Measurements from ENCODE around the gene PAMR1. TPM values are rescaled to one million over a fixed set of nuclear protein-coding genes. Genes with fewer than 3 reads are reported as not detected.

The PAMR1 gene
- total RNA-seq (not detected), total RNA-seq (0 reads per million in 2 donors)

- Mint-ChIP-seq H3K27ac (peak within 1 kb of the TSS; percentile 16), H3K36me3 (ENCODE audit: low read depth) (no peaks in the 10 kb centered on the region), H3K4me3 (no peak within 1 kb of the TSS), H3K4me1 (peaks cover 3% of the 10 kb centered on the region), H3K27me3 (peaks cover 76% of the 10 kb centered on the region)
- no peak for DNase-seq
- H3K9me3 ChIP-seq (ENCODE audit: control insufficient read depth, low read length, poor library complexity, severe bottlenecking), result no peaks in the 10 kb centered on the region
- no peak for ATAC-seq
These were observed at the start of gene PAMR1 for GRCh38 chr11:35525501-35526175. Gene PAMR1, minus strand, starts transcription at chr11:35525616. Its CDS starts 31 bp downstream, at chr11:35525585.

DNA sequence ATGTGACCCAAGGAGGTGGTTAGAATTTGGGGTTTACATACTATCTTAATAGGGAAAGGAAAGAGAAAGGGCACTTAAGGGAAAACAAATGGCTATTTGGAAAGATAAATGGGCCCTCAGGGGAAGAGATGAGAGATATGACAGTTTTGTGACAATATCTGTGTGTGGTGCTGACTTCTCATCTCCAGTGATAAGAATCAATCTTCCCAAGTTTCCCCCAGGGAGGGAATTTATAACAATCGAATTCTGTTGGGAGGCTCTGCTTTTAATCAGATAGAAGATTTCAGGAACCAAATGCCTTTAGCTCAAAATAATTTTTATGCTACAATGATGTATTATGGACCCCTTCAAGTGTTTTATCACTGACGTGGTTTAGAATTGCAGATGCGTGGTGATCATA is 46.3 kb upstream of the PAMR1 start:
- Mint-ChIP-seq H3K36me3 (ENCODE audit: low read depth) (no peaks in the 10 kb centered on the region), H3K4me1 (no peaks in the 10 kb centered on the region), H3K27ac (no peak overlapping the region), H3K4me3 (no peak overlapping the region), H3K27me3 (peaks cover 35% of the 10 kb centered on the region)
- H3K9me3 ChIP-seq (ENCODE audit: control insufficient read depth, low read length, poor library complexity, severe bottlenecking), result no peaks in the 10 kb centered on the region
- no peak for DNase-seq
- no peak for ATAC-seq

DNA sequence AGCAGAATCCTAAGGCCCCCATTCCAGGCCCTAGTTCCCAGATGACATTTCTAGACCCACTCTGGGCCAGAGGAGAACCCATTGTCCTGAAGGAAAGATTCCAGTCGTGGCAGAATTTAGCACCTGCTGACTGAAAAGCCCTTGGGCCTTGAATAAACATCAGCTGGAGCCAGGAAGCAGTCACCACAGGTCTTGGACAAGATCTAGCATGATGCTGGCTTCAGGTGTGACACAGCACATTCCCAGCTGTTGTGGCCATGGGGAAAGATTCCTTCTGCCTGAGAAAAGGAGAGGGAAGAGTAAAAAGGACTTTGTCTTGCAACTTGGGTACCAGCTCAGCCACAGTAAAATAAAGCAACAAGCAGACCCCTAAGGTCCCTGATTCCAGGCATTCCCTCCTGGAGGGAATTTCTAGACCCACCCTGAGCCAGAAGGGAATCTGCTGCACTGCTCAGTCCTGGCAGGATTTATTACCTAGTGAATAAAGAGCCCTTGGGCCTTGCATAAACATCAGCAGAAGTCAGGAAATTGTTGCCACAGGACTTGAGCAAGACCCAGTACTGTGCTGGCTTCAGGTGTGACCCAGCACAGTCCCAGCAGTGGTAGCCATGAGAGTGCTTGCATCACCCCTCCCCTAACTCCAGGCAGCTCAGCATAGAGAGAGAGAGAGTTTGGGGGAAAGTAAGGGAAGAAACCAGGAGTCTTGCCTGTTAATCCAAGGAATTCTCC is 42.5 kb upstream of the PAMR1 start:
- DNase-seq (no peak), ATAC-seq (no peak)
- no peaks in the 10 kb centered on the region for H3K4me1 Mint-ChIP-seq
- no peak overlapping the region for H3K27ac Mint-ChIP-seq
- H3K27me3 Mint-ChIP-seq, result peaks cover 35% of the 10 kb centered on the region
- H3K36me3 Mint-ChIP-seq (ENCODE audit: low read depth), result no peaks in the 10 kb centered on the region
- H3K9me3 ChIP-seq (ENCODE audit: control insufficient read depth, low read length, poor library complexity, severe bottlenecking), result no peaks in the 10 kb centered on the region
- no peak overlapping the region for H3K4me3 Mint-ChIP-seq

DNA sequence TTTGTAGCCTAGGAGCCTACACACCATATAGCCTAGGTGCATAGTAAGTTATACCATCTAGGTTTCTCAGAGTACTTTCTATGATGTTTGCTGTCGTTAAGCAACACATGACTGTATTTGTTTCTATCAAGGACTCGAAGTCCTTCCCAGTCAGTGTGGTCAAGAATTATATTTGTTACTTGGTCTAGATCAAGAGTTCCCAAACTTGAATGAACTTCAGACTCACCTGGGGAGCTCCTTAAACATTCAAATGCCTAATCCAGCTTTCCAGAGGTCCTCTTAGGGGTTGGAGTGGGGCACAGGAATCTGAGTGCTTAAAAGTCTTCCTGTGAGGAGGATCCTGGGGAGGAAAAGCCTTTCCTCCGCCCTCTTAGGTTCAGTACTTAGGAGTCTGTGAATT is 41.5 kb upstream of the PAMR1 start:
- Mint-ChIP-seq H3K4me1 (no peaks in the 10 kb centered on the region), H3K36me3 (ENCODE audit: low read depth) (no peaks in the 10 kb centered on the region), H3K27ac (no peak overlapping the region), H3K27me3 (peaks cover 39% of the 10 kb centered on the region), H3K4me3 (no peak overlapping the region)
- ATAC-seq (no peak), DNase-seq (no peak)
- H3K9me3 ChIP-seq (ENCODE audit: control insufficient read depth, low read length, poor library complexity, severe bottlenecking), result no peaks in the 10 kb centered on the region

- Mint-ChIP-seq H3K4me3 (no peak overlapping the region), H3K27me3 (peaks cover 44% of the 10 kb centered on the region)
- no peak for DNase-seq
These were observed 40.8 kb upstream of the PAMR1 start for GRCh38 chr11:35566181-35566580.

DNA sequence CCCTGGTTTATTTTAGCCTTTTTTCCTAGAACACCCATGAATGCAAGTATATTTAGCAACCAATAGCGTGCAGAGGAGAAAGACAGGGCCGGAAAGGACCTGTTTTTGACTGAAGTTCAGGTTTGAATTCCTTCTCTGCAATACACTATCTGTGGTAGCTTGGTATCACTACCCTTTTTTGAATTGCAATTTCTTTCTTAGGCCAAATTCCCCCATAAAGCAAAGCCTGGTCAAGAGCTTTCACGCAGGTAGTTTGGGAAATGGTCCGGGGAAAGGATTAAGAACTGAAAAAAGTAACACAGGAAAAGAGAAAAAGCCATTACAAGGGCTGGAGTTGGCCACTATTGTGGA is 38.8 kb upstream of the PAMR1 start:
- Mint-ChIP-seq H3K4me3 (no peak overlapping the region), H3K27ac (no peak overlapping the region), H3K27me3 (peaks cover 59% of the 10 kb centered on the region), H3K4me1 (peaks cover 4% of the 10 kb centered on the region), H3K36me3 (ENCODE audit: low read depth) (peaks cover 3% of the 10 kb centered on the region)
- ATAC-seq, result no peak
- no peak for DNase-seq
- H3K9me3 ChIP-seq (ENCODE audit: control insufficient read depth, low read length, poor library complexity, severe bottlenecking), result no peaks in the 10 kb centered on the region

More at GRCh38 chr11:35566181-35566580, 40.8 kb upstream of the PAMR1 start:
- no peaks in the 10 kb centered on the region for H3K9me3 ChIP-seq (ENCODE audit: control insufficient read depth, low read length, poor library complexity, severe bottlenecking)
- ATAC-seq, result no peak
- Mint-ChIP-seq H3K4me1 (no peaks in the 10 kb centered on the region), H3K36me3 (ENCODE audit: low read depth) (no peaks in the 10 kb centered on the region), H3K27ac (no peak overlapping the region)

DNA sequence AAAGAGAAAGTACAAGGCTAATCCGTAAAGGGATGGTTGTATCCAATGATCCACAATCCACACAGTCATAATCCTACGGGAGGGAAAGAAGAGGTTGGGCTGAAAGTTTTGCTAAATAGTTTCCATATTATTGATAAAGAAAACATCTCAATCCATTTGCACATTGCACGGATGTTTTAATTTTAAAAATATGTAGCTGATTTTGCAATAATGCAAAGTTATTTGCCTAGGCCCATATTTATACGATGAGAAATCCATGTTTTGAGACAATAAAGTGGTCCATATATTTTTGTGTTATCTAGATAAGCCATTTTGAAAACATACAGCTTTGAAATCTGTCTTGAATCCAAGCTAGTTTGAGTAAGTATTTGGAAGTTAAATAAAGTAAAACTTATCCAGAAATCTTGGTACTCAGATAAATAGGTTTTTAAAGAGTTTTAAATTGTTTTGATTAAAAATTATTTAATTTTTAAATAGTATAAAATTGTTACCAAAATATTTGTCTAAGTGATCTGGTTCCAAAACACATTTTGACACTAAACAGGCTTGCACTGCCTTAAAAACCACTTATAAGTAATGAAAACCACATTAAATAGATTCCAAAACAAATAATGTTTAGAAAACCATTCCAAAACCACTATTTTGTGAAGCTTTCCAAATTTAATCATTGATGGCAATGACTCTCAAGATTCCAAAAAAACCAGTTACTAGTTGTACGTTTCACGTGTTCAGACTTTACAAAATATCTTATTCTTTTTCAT is 38.2 kb upstream of the PAMR1 start:
- no peak for ATAC-seq
- no peak overlapping the region for H3K4me3 Mint-ChIP-seq
- peaks cover 65% of the 10 kb centered on the region for H3K27me3 Mint-ChIP-seq
- peaks cover 3% of the 10 kb centered on the region for H3K36me3 Mint-ChIP-seq (ENCODE audit: low read depth)
- H3K27ac Mint-ChIP-seq, result no peak overlapping the region
- peaks cover 4% of the 10 kb centered on the region for H3K4me1 Mint-ChIP-seq
- no peaks in the 10 kb centered on the region for H3K9me3 ChIP-seq (ENCODE audit: control insufficient read depth, low read length, poor library complexity, severe bottlenecking)
- no peak for DNase-seq

DNA sequence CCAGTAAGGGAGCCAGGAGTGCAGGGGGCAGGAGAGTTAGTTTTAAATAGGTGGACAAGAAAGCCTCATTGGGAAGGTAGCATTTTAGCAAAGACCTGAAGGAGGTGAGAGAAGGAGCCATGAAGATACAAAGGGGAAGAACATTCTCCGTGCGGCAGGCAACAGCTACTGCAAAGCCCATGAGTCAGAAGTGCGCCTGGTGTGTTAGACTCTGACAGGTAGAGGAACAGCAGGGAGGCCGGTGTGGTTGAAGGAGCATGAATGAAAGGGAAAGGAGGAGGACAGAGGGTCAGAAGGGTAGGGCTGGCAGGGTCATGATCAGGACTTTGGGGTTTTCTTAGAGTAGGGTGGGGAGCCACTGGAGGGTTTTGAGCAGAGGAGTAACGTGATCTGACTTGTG is 34.5 kb upstream of the PAMR1 start:
- peaks cover 64% of the 10 kb centered on the region for H3K27me3 Mint-ChIP-seq
- no peak for DNase-seq

GRCh38 chr11:35558513-35558912 is 33.1 kb upstream of the PAMR1 start:
- H3K4me1 Mint-ChIP-seq, result peaks cover 4% of the 10 kb centered on the region
- no peak overlapping the region for H3K4me3 Mint-ChIP-seq
- peaks cover 68% of the 10 kb centered on the region for H3K27me3 Mint-ChIP-seq
- peaks cover 3% of the 10 kb centered on the region for H3K36me3 Mint-ChIP-seq (ENCODE audit: low read depth)
- no peak overlapping the region for H3K27ac Mint-ChIP-seq
- DNase-seq (no peak), ATAC-seq (no peak)
- H3K9me3 ChIP-seq (ENCODE audit: control insufficient read depth, low read length, poor library complexity, severe bottlenecking), result no peaks in the 10 kb centered on the region

More for the DNA sequence above, 34.5 kb upstream of the PAMR1 start:
- ATAC-seq, result no peak
- H3K4me1 Mint-ChIP-seq, result peaks cover 4% of the 10 kb centered on the region
- H3K36me3 Mint-ChIP-seq (ENCODE audit: low read depth), result peaks cover 3% of the 10 kb centered on the region
- no peaks in the 10 kb centered on the region for H3K9me3 ChIP-seq (ENCODE audit: control insufficient read depth, low read length, poor library complexity, severe bottlenecking)
- H3K4me3 Mint-ChIP-seq, result no peak overlapping the region
- H3K27ac Mint-ChIP-seq, result no peak overlapping the region

DNA sequence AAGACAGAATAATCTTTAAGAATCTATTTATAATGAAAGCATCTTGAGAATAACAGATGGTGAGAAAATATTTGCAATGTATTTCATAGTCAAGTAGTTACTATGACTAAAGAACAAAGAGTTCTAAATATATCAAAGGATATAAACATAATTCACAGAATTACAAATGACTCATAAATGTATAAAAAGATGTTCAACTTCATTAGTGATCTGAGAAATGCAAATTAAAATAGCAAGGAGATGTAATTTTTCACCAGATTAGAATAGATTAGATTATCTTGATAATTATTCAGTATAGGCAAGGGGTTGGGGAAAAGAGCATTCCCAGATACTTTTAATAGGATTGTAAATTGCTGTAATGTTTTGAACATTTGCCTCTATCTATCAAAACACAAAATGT is 30.1 kb upstream of the PAMR1 start:
- H3K9me3 ChIP-seq (ENCODE audit: control insufficient read depth, low read length, poor library complexity, severe bottlenecking), result no peaks in the 10 kb centered on the region
- peaks cover 59% of the 10 kb centered on the region for H3K27me3 Mint-ChIP-seq
- H3K36me3 Mint-ChIP-seq (ENCODE audit: low read depth), result peaks cover 3% of the 10 kb centered on the region
- no peak overlapping the region for H3K4me3 Mint-ChIP-seq
- DNase-seq (no peak), ATAC-seq (no peak)
- no peak overlapping the region for H3K27ac Mint-ChIP-seq
- peaks cover 4% of the 10 kb centered on the region for H3K4me1 Mint-ChIP-seq

DNA sequence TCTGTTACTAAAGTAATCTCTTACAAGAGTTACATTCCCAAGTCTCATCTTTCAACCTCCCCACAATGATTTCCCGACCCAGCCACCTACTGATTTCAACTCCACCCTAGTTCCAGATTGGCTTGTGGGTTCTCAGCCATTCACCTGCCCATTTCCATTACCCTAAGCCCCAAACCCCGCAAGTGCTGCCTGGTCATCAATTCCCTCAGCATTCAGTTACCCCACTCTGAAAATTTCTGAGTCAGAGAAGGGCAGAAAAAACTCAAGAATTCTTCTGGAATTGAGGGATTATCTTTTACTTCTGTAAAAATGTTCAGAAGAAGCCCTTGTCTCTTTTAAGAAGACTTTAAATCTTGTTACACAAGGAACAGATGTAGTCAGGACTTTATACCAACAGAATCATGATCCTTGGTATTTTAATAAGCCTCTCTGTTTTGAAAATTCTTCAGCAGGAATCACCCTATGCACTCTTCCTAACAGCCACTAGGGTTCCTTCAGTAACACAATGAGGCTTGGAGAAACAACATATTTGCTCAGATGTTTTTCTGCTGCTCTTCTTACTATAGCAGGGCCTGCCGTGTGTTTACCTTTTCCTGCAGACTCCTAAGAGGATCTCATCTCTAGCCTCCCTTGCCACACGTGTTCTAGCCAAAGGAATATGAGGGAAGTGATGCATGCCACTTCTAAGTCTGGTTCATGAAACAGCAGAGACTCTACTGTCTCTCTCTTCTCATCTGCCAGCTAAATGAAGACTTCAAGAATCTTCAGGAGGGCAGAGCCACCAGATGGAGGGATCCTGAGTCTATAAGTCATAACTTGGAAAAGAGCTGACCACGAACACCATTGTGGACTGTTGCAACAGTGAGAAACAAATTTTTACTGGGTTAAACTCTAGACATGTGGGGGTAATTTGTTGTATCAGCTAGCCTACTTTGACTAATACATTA is 29.3 kb upstream of the PAMR1 start:
- no peak for DNase-seq
- no peak for ATAC-seq
- no peaks in the 10 kb centered on the region for H3K9me3 ChIP-seq (ENCODE audit: control insufficient read depth, low read length, poor library complexity, severe bottlenecking)
- peaks cover 59% of the 10 kb centered on the region for H3K27me3 Mint-ChIP-seq
- H3K27ac Mint-ChIP-seq, result no peak overlapping the region
- H3K4me3 Mint-ChIP-seq, result no peak overlapping the region
- peaks cover 1% of the 10 kb centered on the region for H3K36me3 Mint-ChIP-seq (ENCODE audit: low read depth)
- H3K4me1 Mint-ChIP-seq, result peaks cover under 1% of the 10 kb centered on the region

- H3K27ac Mint-ChIP-seq, result no peak overlapping the region
- DNase-seq (no peak), ATAC-seq (no peak)
- peaks cover 58% of the 10 kb centered on the region for H3K27me3 Mint-ChIP-seq
- no peaks in the 10 kb centered on the region for H3K36me3 Mint-ChIP-seq (ENCODE audit: low read depth)
- no peak overlapping the region for H3K4me3 Mint-ChIP-seq
- H3K9me3 ChIP-seq (ENCODE audit: control insufficient read depth, low read length, poor library complexity, severe bottlenecking), result no peaks in the 10 kb centered on the region
- no peaks in the 10 kb centered on the region for H3K4me1 Mint-ChIP-seq
These were observed 28.4 kb upstream of the PAMR1 start for GRCh38 chr11:35553831-35554230.
